Stimulated activated CD4-positive, alpha-beta T cell treated with anti-CD3 and anti-CD28 coated beads, TNF-alpha, amount 100 ng/mL, for 4 hours (primary cell): Measurements from ENCODE around the gene PPFIBP2.
A peak's percentile ranks its signal among the peaks of the same experiment; 100 is the strongest.

ENCODE experiments used
- DNase-seq, 3 experiments: peaks; one replicate each; pipeline ENCODE4 v3.0.0-alpha.2; 2020; ENCODE audit warnings: low read depth in 3 of 3

PPFIBP2 gene

DNA sequence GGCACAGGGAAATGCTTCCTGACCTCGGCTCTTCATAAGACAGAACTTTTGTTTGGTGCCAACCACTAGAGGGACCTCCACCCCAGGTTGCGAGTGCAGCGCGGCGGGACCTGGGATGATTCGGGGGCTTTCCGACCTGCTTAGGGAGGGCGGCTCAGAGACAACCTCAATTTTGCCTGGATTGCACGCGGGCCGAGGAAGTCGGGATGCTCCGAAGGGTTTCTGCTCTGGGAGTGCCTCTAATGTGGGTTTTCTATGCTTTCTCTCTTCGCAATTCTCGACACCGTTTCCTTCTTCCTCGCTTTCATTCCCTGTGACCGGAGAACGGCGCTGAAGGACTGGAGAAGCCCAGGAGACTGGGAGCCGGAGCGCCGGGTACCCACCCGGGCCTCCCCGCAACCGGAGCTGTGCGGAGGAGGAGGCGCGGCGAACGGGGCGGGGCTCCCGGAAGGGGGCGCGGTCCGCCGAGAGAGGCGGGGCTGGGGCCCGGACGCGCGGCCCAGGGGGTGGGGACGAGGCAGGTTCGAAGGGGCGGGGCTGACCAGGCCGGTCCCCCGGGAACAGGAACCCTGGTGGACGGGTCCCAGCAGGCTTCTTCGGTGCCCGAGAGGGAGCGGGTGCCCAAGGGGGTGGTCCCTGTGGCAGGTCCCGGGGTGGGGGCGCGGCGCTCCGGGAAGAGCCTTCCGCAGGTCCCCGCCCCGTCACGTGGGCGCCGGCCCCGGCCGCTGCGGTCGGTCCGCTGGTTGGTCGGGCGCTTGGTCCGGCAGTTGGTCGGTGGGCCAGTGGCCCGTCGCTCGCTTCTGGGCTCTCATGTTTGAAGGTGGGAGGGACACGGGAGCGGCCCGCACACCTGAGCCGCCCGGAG, at the start of gene PPFIBP2:
Gene PPFIBP2, plus strand, starts transcription at position 766 of the 865 bp plus-strand sequence. CDS start 35,477 bp downstream, outside the sequence.
- peak; percentile 65 to 80 (median 75) for DNase-seq

DNA sequence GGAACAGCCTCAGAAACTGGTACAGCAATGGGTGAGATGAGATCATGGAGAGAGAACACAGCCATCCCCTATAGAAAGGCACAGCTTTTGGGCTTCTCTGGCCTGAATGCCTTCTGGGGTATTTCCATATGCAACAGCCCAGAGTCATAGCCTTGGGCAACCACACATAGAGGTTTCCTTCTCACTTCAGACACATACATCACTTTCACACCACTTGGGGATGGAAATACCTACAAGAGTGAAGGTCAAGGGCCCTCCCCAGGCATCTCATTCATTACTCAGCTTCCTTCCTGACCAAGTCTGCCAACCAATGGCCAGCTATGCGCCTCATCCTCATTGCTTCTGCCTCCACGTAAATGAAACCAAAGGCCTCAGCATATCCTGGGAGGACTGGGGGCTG, 46.1 kb upstream of the PPFIBP2 start:
- DNase-seq, result no peak

DNA sequence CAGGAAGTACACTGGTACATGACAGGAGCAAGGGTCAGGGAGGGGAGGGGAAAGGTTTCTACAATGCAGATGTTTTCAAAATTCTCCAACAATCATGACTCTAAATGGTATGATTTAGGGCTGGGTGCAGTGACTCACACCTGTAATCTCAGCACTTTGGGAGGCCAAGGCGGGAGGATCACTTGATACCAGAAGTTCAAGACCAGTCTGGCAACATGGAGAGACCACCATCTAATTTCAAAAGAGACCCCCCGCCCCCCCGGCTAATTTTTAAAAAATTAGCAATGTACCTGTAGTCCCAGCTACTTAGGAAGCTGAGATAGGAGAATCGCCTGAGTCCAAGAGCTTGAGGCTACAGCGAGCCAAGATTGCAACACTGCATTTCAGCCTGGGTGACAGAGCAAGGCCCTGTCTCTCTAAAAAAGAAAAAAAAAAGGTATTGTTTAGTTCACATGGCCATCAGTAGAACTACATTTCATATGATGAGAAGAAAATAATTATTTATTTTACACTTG, 44.4 kb upstream of the PPFIBP2 start:
- no peak for DNase-seq

DNA sequence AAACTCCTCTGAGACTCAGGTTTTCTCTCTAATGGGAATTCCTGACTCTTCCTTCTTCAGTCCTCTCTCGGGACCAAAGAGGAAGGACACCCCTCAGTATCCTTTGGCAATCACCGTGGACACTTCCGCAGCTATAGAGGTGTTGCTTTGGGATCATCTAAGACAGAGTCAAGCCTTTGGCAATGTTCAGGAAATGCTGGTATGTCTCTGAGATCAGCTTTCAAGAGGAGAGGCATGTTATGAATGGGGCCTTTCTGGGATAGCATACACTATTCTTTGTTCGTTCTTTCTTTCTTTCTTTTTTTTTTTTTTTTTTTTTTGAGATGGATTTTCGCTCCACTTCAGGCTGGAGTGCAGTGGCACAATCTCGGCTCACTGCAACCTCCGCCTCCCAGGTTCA, 42.7 kb upstream of the PPFIBP2 start:
- no peak for DNase-seq

DNA sequence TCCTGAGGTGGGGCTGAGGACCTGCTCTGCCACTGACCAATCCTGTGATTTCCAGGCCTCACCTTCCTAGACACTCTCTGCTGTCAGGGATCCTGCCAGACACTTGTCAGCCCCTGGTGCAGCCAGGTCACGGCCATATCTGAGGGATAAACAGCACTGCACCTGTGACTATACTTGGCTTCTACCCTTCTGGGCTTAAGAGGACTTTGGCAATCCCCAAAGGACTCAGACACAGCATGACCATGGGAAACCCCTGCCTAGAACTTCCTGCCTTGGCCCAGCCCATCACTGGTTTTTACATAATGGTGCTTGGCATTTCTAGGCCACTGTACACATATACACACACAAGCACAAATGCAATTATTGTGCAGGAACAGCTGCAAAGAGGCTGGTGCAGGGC, 40.1 kb upstream of the PPFIBP2 start:
- no peak for DNase-seq

DNA sequence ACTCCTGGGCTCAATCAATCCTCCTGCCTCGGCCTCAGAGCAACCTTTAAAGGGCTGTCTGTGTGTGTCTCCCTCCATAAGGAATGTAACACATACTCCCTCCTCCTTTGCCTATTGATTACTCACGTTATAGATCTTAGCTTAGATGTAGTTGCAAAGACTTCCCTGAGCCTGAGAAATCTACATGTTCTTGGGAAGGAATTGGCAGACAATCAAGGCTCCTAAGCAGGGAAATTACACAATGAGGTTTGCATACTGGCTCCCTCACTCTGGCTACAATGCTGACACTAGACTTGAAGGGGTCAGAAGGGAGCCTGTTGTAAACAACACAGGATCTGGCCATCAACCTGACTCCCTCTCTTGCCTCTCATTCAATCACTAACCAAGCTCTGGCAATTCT, 33.7 kb upstream of the PPFIBP2 start:
- no peak for DNase-seq

DNA sequence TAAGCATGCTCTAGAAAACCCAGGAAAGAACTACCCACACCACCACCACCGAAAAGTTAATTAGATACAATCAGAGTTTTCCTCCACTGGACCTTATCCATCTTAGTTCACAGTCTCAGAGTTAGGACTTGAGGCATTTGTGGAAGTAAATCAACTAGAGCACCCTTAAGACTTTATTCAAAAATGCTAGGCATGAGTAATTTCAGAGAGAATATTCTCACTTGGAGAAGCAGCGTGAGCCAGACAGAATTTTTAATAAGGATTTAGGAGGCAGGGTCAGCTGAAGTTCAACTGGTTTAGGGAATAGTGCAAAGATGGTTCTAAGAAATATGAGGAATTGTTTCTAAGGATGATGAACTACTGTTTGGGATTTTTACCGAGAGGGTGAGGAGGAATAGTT, 29.7 kb upstream of the PPFIBP2 start:
- no peak for DNase-seq

DNA sequence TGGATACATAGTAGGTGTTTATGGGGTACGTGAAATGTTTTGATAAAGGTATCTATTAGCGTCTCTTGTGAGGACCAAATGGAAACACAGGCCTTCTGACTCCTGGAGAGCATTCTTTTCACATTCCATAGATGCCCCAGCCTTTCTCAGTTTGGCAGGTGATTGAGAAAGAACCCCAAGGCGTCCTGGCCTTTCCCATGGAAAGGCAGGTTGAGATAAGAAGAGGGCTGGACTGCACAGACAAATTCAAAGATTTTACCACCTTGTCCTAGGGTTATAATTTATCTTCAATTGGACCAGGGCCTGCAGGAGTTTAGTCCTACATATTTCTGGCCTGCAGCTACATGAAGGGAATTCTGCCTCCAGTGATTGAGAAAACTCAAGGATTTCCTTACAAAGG, 29.2 kb upstream of the PPFIBP2 start:
- DNase-seq, result no peak

DNA sequence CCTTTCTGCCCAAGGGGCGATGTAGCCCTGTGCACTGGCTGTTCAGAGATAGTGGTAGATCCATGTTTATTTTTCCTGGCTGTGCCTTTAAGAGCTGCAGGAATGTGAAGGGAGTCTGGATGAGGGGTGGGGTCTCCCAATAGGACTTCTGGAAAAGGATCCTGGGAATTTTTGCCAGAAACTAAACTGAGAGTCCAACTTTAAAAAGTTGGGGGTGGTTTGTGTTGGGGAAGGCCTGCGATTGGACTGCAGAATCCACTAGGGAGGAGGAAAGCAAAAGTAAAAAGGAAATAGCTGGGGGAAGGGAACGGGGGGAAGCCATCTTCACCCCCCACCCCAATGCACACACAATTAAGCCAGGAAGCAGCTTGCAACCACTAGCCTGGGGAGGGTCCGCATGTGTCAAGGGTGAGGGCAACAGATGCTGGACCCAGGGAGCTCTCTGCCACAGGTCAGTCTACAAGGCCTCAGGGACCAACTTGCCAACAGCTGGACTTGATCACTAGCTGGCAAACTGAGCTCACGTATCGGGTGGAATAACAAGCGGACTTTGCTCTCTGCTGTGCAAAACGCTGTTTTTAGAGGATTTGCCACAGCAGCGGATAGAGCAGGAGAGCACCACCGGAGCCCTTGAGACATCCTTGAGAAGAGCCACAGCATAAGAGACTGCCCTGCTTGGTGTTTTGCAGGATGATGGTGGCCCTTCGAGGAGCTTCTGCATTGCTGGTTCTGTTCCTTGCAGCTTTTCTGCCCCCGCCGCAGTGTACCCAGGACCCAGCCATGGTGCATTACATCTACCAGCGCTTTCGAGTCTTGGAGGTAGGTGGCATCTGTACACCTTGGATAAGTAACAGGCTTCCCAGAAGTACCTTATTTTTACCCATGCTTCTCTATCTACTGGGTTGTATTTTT, 28.4 kb upstream of the PPFIBP2 start, which contains the start of gene OLFML1:
Gene OLFML1, plus strand, starts transcription at position 321 of the 912 bp plus-strand sequence. Its CDS starts 370 bp downstream, at position 691.
- DNase-seq, result no peak

DNA sequence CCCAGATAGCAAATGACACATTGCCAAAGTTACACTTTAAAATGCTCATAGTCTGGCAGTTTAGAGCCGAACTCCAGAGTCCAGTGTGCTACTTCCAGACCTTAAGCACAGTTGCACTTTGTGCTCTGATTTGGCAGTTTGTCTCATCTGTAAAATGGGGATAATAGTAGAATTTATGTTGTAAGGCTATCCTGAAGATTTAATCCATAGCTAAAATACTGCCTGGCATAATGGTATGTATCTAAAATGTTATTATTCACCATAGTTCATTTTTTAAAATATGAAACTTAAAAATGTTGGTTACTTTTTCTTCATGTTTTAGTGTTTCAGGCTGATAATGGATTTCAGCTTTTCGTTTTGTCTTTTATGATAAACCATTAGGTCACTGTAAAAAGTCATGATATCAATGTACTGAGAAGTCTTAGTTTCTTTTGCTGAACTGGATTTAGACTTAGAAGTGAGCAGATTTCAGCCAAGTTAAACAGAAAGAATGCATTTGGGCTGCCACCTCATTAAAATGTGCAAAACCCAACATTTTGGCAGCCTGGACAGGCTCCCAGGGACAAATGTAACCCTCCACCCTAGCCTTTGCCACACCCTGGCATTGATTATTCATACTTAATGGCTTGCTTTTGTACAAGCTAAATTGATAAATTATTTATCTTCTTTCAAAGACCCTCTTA, 27.6 kb upstream of the PPFIBP2 start:
- DNase-seq, result no peak

DNA sequence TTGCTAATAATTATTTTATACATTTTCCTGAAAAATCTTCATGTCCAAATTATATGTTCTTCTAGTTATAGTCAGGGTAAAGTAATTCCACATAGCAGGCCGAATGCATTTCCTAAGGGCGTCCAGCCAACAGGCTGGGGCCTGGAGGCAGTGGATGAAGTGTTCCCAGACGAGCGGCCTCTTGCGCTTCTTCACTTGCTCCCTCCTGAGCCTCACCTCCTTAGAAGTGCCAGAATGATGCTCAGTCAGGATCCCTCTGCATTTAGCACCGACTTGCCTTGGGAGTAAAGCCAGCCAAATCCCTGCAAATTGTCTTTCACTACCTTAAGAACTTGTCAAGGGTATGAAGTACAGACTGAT, 27.0 kb upstream of the PPFIBP2 start:
- DNase-seq, result no peak

DNA sequence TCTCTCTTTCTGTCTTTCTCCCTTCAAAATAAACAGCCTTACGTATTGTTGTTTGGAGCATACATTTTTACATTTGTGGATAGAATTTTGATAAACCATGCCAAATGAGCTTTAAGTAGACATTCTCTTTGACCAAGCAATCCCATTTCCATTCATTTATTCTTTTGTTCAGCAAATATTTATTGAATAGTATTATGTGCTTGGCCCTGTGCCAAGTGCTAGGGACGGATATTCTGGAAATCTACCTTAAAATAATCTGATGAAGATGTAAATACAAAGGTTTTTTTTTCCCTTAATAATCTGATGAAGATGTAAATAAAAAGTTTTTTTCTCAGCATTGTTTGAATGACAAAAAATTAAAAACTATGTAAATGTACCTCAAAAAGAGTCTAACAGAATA, 26.4 kb upstream of the PPFIBP2 start:
- DNase-seq, result no peak

DNA sequence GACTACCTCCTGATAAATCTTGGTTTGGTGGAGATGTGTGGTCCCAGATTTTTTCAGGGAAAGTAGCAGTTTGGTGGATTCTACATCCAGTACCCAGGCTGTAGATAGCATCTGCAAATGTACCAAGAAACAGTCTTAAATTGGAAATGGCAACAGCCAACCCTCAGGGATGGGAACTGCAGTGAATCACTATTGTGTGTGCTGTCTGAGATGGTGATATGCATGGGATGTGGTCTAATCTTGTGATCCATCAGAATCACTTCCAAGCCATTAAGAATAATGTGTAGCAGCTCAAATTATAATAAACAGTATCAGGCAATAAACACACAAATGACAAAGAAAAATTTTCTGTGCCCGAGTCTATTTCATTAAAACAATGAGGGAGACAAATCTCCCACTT, 25.1 kb upstream of the PPFIBP2 start:
- no peak for DNase-seq

DNA sequence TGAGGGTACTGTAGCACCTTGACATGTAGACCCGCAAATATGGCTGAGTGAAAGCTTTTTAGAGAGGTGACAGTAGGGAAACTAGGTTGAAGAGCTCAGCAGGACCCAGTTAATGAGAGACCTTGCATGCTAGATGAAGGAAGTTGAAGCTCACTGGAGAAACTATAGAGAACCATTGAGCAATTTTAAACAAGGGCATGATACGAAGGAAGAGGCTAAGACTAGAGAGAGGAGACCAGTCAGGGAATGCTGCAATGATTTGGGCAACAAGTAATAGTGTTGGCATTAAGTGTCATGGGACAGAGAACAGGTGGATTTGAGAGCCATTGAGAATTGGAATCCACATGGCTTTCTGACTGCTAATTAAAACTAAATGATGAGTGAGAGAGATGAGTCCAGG, 24.4 kb upstream of the PPFIBP2 start:
- no peak for DNase-seq

DNA sequence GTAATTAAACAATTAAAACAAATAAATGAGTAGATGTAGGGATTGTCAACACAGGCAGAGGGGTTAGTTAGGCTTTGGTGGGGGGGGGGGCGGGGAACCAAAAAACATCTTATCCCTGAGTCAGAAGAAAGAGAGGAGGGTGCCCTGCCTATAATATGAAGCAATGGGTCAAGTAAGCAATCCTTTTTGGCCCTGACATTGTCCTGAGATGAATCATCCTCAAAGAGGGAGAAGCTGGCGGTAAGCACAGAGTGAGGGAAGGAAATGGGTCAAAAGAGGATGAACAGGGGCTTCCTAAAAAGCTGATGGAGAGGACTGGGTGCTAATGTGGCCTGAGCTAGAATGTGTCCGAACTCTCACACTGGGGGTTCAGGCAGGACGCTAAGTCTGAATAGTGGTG, 23.7 kb upstream of the PPFIBP2 start:
- DNase-seq, result no peak

DNA sequence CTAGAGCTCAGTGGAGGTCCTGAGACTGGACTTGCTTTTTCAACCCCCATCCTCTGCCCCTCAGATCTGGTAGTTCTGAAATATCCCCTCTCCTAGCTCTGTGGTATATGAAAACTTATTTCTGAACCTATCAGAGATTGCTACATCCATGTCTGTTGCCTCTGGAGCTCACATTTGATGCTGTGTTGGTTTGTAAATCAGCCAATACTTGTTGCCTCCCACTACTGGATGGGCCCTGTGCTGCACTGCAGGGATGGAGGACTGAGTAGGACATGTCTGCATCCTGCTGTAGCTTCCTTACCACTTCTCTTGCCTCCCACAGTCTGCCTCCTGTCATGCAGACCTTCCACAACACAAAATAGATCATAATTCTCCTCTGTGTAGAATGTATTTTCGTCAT, 23.3 kb upstream of the PPFIBP2 start:
- no peak for DNase-seq

DNA sequence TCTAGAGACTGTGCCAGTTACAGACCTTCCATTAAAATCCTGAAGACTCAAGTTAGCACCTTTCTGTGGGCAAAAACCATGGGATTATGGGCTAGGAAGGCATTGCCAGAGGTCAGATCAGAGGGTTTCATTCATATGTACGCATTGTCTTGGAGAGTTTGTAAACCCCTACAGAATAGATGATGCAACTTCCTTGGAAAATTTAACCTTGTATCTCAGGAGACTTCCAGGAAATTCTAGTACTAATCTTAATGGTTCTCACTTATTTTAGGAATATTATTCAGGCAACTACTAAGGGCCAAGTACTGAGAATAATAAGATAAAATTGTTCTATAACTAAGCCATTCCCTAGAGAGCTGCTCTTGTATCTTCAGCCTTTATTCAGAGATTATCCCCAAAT, 21.5 kb upstream of the PPFIBP2 start:
- DNase-seq, result no peak

DNA sequence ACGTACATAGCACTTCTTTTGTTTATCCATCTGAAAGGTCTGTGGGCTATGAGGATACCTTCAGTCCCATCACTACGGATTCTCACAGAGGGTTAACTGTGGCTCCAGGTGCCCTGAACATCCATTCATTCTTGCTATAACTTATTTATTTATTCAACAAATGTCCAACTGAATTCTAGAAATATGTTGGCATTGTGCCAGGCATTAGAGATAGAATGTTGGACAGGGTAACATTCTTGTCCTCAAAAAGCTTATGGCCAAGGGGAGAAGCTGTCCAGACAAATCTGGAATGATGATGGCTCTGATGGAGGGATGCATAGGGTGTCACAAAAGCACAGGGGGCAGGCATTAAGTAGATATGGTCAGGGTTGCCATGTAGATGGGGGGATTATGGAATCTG, 20.1 kb upstream of the PPFIBP2 start:
- DNase-seq, result no peak

DNA sequence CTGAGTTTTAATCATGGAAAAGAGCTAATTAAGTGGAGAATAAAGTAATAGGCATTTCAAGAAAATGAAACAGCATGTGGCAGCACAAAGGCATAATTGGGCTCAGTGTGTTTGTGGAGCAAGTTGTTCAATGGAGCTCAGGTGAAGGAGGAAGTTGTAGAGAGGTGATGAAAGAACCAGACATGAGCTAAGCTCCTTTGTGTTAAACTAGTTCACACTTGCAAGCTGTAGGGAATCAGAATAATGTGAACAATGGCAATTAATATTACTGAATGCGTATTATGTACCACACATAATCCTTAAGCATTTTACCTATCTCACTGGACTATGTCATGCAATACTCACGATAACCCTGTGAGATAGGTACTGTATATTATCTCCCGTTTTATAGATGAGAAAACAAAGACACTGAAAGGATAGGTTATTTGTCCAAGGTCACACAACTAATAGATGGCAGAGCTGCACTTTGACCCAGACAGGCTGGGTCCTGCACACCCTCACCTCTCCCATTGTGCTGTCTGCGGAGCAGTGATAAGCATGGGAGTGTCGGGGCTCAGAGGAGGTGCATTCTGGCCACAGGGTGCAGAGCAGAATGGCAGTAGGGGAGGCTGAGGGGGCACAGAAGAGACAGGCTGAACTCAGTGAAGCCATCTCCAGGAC, 19.6 kb upstream of the PPFIBP2 start:
- DNase-seq, result no peak

DNA sequence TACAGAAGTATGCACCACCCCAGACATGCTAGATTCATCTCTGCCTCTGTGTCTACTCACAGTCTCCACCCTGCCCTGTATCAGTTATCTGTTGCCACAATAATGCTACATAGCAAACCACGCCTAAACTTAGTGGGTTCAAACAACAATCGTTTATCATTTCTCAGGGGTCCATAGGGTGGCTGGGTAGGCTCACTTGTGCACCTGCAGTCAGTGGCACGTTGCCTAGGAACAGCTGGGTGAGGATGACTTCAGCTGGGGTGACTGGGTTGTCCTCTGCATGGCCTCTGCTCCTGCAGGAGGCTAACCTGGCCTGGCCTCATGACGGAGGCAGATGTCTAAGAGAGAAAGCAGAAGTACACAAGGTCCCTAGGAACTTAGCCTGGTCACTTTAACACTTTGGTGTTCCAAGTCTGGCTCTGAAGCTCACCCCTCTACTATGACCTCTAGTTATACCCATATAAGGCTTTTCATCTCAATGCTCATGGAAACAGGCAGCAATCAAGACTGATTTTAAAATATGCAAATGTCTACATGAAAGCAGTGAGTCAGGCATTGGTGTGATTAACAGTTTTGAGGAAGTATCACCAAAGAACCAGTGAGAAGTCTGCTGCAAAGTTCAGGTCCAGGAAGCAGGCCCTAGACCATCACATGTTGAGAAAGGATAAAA, 17.8 kb upstream of the PPFIBP2 start:
- DNase-seq, result no peak

DNA sequence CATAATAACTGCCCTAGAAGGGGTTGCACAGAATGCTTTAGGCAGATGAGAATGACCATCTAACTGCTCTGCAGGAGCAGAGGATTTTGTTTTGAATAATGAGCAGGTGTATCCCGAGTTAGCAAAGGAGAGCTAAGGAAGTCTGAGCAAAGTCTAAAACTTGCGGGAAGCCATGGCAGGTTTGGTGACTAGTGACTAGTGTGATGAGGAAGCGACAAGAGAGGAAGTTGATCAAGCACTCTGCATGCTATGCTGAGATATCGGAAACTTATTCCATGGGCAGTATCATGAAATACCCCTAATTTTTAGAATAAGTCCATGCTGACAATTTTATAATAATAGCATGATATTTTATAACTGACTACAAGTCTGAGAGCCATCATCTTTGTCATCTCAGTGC, 15.6 kb upstream of the PPFIBP2 start:
- DNase-seq, result no peak
